Thoracic aorta (tissue), 2 donors: ENCODE data around the gene PRKCB. TPM values are rescaled to one million over a fixed set of nuclear protein-coding genes. Genes with fewer than 3 reads are reported as not detected.
A peak's percentile ranks its signal among the peaks of the same experiment; 100 is the strongest.

Source experiments
- ATAC-seq: fragments of 150-250 bp; one replicate; pipeline ENCODE4 v1.8.0; 2017; ENCODE audit warnings: low read depth; ENCODE audit not compliant: insufficient number of reproducible peaks, low FRiP score
- DNase-seq: peaks from one replicate; pipeline ENCODE4 v3.0.0-alpha.2; 2020; ENCODE audit warnings: low spot score
- H3K27ac ChIP-seq, 2 donors: fragments of 200-600 bp; sonication (generic); 1 replicate in 1 of 2; 2 replicates in 1 of 2; pipeline ENCODE4 v1.5.1; 2016; ENCODE audit warnings: mild to moderate bottlenecking in 2 of 2, moderate library complexity in 2 of 2
- H3K27me3 ChIP-seq: fragments of 200-600 bp; sonication (generic); replicated peaks from 2 replicates; pipeline ENCODE4 v1.6.0; 2016; ENCODE audit warnings: mild to moderate bottlenecking; ENCODE audit not compliant: insufficient read depth
- H3K36me3 ChIP-seq: fragments of 200-600 bp; sonication (generic); one replicate; pipeline ENCODE4 v1.5.1; 2016
- H3K4me1 ChIP-seq, 2 donors: fragments of 200-600 bp; sonication (generic); 1 replicate in 1 of 2; 2 replicates in 1 of 2; pipeline versions ENCODE4 v1.5.1 to v1.6.0; 2016; ENCODE audit warnings: low read depth in 2 of 2, mild to moderate bottlenecking in 1 of 2; ENCODE audit not compliant: control insufficient read depth in 1 of 2
- H3K4me3 ChIP-seq: fragments of 200-600 bp; sonication (generic); 2 replicates; pipeline ENCODE4 v1.5.1; 2016; ENCODE audit warnings: mild to moderate bottlenecking
- H3K9me3 ChIP-seq: fragments of 200-600 bp; sonication (generic); 2 replicates; pipeline ENCODE4 v1.5.1; 2016
- CTCF ChIP-seq: fragments of 200-600 bp; sonication (generic); IDR thresholded peaks from one replicate; pipeline ENCODE4 v1.5.1; 2019; ENCODE audit warnings: antibody characterized with exemption
- total RNA-seq, 2 donors: library from RNA; depleted of rRNA; stranded (reverse); fragments of >200 nt; gene quantifications; one replicate each; pipeline versions ENCODE4 v1.1.0 to v1.2.3, GENCODE V29; 2016

PRKCB gene
- total RNA-seq, 2 donors from 2014 or later, result 3.4 to 7.5 TPM

DNA sequence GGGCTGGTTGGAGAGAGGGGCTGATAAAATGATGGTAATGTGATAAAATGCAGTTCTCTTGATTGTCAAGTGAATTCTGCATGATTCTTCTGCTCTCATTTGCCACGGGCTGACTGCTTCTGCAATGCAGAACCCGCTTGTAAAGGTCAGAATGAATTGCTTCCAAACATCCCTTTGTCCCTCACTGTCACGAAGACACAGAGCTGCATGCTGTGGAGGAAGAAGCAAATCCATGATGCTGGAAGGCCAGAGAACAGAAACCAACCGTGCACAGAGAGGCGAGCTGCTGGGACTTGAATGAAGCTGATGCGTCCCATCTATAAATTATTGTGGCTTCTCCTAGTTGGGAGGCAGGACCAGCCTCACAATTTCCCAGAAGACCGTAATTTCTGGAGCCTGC lies 171.6 kb downstream of the PRKCB start:
- ATAC-seq, result no peak
- Histone ChIP-seq H3K27me3 (no peaks in the 10 kb centered on the region), H3K27ac (no peak overlapping the region), H3K9me3 (no peaks in the 10 kb centered on the region), H3K4me3 (no peak overlapping the region), H3K4me1 (no peaks in the 10 kb centered on the region), H3K36me3 (no peaks in the 10 kb centered on the region)
- no peak for DNase-seq
- no peak for TF ChIP-seq CTCF

DNA sequence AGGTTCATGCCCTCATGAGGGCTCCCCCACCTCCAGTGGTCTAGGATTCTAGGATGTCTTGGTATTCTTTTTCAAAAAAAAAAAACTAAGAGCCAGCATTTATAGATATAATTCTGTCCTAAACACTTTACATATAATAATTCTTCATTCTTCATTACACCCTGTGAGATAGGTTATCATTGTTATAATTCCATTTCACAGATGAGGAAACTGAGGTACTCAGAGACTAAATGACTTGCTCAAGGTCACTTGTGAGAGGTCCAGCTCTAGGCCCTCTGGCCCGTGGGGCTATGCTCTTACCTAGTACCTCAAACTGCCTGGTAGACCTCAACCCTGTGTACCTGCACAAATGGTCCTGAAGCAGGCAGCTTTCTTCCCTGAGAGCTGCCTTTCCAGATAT lies 172.2 kb downstream of the PRKCB start:
- H3K36me3 ChIP-seq, result no peaks in the 10 kb centered on the region
- no peaks in the 10 kb centered on the region for H3K27me3 ChIP-seq
- H3K4me1 ChIP-seq, result no peaks in the 10 kb centered on the region
- no peak for TF ChIP-seq CTCF
- no peak for ATAC-seq
- no peak overlapping the region for H3K27ac ChIP-seq
- no peak overlapping the region for H3K4me3 ChIP-seq
- DNase-seq, result no peak
- no peaks in the 10 kb centered on the region for H3K9me3 ChIP-seq

DNA sequence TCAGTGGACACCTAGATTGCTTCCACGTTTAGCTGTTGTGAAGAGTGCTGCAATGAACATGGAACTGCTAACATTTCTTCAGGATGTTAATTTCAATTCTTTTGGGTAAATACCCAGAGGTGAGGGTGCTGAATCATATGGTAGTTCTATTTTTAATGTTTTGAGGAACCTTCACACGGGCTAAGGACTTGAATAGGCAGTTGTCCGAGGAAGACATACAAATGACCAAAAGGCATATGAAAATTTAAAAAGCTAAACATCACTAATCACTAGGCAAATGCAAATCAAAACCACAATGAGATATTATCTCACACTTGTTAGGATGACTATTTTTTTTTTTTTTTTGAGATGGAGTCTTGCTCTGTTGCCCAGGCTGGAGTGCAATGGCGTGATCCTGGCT lies 173.3 kb downstream of the PRKCB start:
- no peak for TF ChIP-seq CTCF
- Histone ChIP-seq H3K4me3 (no peak overlapping the region), H3K4me1 (no peaks in the 10 kb centered on the region), H3K9me3 (no peaks in the 10 kb centered on the region), H3K27ac (no peak overlapping the region), H3K36me3 (no peaks in the 10 kb centered on the region), H3K27me3 (no peaks in the 10 kb centered on the region)
- ATAC-seq (no peak), DNase-seq (no peak)

DNA sequence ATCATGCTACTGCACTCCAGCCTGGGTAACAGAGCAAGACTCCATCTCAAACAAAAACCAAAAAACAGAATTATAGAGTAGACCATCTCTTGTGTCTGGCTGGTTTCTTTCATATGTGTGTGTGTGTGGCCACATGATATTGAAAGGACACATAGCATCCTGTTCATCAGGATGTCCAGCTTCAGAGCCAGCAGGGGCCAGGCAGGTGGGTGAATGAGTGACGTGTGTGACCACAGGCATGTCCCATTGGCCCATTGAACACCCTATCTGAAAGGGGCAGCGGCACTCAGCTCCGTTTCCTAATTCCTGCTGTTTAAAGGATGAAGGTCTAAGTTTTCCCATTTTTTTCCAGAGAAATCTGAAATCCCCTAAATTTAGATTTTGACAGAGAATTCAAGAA lies 174.2 kb downstream of the PRKCB start:
- Histone ChIP-seq H3K27me3 (no peaks in the 10 kb centered on the region), H3K9me3 (no peaks in the 10 kb centered on the region), H3K27ac (no peak overlapping the region), H3K4me1 (no peaks in the 10 kb centered on the region), H3K4me3 (no peak overlapping the region), H3K36me3 (no peaks in the 10 kb centered on the region)
- DNase-seq (no peak), ATAC-seq (no peak)
- no peak for TF ChIP-seq CTCF

GRCh38 chr16:24010440-24011089 lies 174.8 kb downstream of the PRKCB start:
- H3K4me1 ChIP-seq, result no peaks in the 10 kb centered on the region
- no peaks in the 10 kb centered on the region for H3K27me3 ChIP-seq
- ATAC-seq, result no peak
- no peak for DNase-seq
- no peak overlapping the region for H3K4me3 ChIP-seq
- H3K27ac ChIP-seq, result no peak overlapping the region
- no peaks in the 10 kb centered on the region for H3K9me3 ChIP-seq
- TF ChIP-seq CTCF, result peak; percentile 54
- H3K36me3 ChIP-seq, result no peaks in the 10 kb centered on the region
